CD4-positive, alpha-beta T cell treated with Interferon alpha-2 for 1 hour (primary cell): ENCODE measurements around the gene VASN.
A peak's percentile ranks its signal among the peaks of the same experiment; 100 is the strongest.

Experiments
- DNase-seq, 2 donors: peaks; one replicate each; pipeline ENCODE4 v3.0.0-alpha.2; 2020 to 2022

Gene VASN

DNA sequence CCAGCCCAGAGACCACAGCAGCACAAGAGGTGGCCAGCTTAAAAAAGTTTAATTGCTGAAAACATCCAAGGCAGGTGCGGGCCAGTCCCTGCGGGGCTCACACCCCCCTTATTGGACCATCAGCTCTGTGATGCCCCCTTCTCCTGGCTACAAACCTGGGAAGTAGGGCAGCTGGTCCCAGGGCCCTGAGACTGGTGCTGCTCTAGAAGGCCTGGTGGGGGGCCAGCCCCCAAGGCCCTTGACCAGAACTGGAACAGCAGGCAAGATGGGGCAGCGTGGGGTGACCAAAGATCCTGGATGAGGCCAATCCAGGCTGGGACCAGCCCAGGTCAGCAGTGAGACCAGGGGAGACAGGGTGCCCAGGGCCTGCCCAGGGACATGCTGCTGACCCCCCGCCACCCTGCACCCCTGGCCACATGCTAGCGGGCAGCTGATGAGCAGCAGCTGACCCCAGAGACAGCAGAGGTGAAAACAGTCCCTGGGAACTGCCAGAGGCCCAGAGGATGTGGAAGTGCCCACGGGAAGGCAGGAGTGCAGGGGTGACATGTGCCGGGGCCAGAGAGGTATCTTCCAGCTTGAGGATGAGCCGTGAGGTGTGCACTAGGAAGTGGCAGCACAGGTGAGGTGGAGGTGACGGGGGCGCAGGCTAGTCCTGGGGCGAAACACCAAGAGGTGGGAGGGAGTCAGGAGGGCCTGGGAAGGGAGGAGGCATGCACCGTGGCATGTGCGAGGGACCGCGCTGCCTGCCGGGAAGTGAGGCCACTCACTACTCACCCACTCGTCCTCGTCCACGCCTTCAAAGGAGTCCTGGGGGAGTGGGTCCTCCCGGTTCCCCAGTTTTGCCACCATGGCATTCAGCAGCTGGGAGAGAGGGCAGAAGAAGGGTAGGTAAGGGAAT is 16.9 kb upstream of the VASN start:
- no peak for DNase-seq

DNA sequence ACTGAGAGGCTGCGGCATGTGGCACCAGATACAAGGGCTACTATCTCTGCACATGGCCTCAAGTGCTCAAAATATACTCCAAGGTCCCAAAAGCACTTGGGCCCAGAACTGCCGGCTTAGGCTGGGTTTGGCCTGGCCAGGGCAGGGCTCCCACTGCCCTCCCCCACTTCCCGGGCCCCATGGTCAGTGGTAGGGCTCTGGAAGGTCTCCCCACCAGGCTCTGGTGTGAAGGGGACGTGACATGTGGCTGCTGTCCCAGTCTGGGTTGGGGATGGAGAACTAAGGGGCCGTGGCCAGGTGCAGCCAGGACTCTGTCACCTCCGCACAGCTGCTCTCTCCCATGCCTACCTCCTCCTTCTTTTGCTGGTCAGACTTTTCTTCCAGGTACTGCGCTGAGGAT is 14.8 kb upstream of the VASN start:
- DNase-seq, result no peak

DNA sequence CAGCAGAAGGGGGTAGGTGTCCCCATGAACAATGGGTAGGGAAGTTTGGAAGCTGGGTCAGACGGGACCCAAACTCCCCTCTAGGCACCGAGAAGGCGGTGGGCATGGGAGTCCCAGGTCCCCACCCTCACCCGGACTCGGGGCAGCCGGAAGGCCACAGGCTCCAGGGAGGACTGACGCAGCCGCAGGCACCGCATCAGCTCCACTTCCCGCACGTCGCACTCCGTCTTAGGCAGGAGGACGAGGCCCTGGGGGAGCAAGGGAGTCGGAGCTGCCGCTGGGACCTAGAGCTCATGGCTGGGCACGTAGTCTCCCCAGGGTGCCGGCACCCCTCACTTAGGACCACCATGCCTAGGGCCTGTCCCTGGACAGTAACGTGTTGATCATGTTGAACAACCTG is 13.4 kb upstream of the VASN start:
- no peak for DNase-seq

GRCh38 chr16:4358831-4359561 is 12.7 kb upstream of the VASN start:
- peak; percentile 51 to 71 for DNase-seq

- DNase-seq, result no peak
Measured at GRCh38 chr16:4359914-4360313, 11.7 kb upstream of the VASN start.

GRCh38 chr16:4360538-4361021 is 11.1 kb upstream of the VASN start:
- DNase-seq, result no peak

DNA sequence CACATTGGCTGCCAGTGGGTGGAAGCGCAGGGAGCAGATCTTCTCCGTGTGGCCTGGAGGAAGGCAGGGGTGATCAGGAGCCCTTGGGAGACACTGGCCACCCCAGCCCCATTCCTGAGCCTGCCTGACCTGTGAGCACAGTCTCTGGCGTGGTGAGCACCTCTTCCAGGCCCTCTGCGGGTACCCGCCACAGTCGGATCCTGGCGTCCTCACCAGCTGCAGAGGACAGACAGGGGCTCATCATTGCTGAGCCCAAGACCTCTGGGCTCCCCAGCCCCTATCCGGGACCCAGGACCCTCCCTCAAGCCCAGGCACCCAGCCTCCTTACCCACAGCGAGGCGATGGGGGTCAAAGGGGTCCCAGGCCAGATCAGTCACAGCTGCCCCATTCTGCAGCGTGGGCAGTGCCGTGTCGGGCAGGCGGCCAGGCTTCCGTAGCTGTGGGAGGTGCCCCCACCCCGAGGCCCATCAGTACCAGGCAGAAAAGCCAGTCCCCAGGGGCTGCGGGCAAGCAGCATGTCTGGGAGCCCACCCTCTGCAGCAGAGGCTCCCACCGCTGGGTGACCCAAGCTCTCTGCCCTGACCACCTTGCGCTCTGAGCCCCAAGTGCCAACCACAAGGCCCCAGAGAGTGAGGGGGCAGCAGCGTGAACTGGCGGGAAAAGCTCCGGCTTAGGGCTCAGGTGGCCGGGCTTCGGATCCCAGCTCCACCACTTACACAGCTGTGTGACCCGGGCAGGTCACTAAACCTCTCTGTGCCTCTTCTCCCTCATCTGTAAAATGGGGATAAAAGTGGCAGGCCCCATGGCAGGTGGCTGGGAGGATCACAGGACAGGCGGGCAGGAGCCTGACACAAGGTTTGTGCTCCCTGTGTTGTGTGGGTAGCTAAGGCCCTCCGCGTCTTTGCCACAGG is 10.4 kb upstream of the VASN start:
- DNase-seq, result no peak

GRCh38 chr16:4361944-4362311 is 9.7 kb upstream of the VASN start:
- no peak for DNase-seq

- no peak for DNase-seq
Measured at GRCh38 chr16:4362476-4363135, 9.0 kb upstream of the VASN start.

GRCh38 chr16:4364196-4365013 is 7.2 kb upstream of the VASN start:
- no peak for DNase-seq

GRCh38 chr16:4365014-4365406 is 6.6 kb upstream of the VASN start:
- DNase-seq, result peak in 1 of 2 donors; percentile 39

GRCh38 chr16:4365615-4366014 is 6.0 kb upstream of the VASN start:
- no peak for DNase-seq

DNA sequence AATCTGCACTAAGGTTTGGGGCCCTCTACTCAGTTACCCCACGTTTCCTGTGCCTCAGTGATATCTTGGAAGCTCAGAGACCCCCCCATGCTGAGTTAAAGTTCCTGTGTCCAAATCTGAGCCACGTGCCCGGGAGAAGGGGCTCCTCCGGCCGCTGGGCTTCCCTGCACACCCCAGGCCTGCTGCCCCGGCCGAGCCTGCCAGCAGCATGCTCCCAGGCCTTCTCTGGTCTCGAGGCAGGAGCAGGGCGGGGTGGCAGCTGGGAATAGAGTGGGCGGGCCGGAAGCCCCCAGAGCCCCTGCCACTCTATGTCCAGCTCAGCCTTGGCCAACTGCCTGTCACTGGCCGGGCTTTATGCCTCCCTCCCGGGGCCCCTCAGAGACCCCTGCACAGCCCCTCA is 5.6 kb upstream of the VASN start:
- DNase-seq, result no peak

DNA sequence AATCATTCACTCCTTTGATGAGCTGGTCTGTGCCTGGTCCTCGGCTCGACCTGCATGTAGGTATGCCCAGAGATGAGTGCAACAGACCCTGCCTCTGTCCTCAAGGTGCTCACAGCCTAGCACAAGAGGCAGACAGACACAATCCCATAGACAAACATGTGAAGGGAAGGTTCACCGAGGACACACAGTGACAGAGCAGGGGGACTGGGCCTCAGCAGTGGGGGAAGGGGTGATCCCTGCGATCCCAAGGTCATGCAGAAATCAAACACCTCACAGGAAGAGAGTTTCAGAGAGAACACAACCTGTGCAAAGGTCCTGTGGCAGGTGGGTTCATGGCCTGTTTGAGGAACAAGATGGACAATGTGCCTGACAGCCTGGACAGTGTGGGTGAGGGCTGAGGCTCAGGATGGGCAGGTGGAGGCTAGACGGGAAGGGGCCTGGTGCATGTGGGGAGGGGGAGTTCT is 4.2 kb upstream of the VASN start:
- no peak for DNase-seq

GRCh38 chr16:4369007-4369733 is 2.5 kb upstream of the VASN start:
- DNase-seq, result no peak

GRCh38 chr16:4370151-4370550 is 1.5 kb upstream of the VASN start:
- no peak for DNase-seq

- no peak for DNase-seq
Measured at GRCh38 chr16:4370570-4371356, 885 bp upstream of the VASN start.

GRCh38 chr16:4372001-4372577 is 441 bp downstream of the VASN start:
- DNase-seq, result no peak

- DNase-seq, result no peak
Measured at GRCh38 chr16:4372578-4373355, 1.1 kb downstream of the VASN start.
